HS-5 (cell line): ENCODE data around the gene CCDC142.

Experiments
- DNase-seq: peaks from one replicate; pipeline ENCODE4 v3.0.0-alpha.2; 2012; ENCODE audit warnings: low read depth

Gene CCDC142, protein sequence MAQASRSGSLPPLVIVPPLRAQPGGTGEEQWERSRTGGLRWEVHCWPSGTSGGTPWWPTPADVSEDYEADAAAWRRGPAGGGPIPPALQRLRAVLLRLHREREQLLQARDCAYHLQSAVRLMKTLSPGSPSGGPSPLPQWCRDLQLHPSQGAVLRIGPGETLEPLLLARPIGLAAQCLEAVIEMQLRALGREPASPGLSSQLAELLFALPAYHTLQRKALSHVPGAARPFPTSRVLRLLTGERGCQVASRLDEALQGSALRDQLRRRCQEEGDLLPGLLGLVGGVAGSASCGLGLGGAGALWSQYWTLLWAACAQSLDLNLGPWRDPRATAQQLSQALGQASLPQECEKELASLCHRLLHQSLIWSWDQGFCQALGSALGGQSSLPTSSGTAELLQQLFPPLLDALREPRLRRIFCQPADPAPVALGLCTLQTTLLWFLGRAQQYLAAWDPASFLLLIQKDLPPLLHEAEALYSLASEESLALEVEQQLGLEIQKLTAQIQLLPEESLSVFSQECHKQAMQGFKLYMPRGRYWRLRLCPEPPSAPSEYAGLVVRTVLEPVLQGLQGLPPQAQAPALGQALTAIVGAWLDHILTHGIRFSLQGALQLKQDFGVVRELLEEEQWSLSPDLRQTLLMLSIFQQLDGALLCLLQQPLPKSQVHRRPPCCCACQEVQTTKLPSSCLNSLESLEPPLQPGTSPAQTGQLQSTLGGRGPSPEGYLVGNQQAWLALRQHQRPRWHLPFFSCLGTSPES

DNA sequence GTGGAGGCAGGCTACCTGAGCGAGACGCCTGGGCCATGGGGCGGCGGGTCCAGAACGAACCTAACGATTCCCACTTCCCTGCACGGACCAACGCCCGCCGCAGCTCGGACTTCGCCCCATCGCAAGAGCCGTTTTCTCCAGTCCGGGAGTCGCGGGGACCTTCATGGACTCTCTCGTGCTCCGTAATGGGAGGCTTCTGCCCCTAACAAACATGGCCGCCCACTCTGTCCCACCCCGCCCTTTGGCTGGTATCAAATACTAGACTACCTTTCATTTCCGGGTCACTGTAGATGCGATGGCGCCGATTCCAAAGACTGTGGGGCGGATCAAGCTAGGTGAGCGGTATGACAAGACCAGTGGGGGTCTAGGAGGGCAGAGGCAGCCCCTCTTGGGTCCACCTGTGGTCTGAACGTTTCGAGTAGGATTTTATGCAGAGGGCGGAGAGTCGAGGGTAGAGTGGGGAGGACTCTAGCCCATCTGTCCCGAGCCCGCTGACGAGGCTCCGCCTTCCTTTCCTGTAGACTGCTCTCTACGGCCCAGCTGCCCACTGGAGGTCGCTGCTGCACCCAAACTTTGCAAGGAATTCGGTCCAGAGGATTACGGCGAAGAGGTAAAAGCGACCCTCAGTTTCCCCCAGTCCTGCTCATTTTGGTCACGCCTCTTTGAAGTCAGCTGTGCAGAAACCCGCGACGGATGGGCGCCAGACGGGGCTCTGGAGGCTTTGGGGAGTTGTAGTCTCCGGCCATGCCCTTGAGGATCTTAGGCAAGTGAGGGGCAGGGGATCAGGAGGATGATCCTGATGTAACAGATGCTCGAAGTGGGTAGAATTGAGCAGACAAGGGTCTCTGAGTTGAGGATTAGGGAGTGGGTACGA, at the start of gene CCDC142, which contains the start of gene TTC31:
CCDC142 (minus strand) TSS at position 198 of the 874 bp plus-strand sequence; CDS start at position 37, 161 bp downstream.
TTC31 (plus strand) TSS at position 281 of the 874 bp plus-strand sequence; CDS start at position 296, 15 bp downstream.
- peak; percentile 88 for DNase-seq

DNA sequence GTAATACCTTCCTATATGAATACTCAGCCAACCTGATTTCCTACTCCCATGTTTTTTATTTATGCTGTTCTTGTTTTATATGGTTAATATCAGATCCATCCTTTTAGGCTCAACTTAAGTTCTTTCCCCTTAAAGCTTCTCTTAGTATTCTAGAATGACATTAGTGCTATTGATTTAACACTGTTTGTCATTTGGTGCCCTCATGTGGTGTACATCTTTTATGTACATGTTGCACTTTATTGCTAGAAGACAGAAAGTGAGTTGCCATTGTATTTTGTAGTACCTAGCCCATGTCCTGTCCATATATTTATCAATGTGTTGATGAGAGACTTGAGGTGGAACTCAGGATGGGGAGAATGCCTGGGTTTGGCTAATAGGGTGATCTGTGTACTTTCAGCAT, 49.4 kb upstream of the CCDC142 start:
- DNase-seq = no peak

DNA sequence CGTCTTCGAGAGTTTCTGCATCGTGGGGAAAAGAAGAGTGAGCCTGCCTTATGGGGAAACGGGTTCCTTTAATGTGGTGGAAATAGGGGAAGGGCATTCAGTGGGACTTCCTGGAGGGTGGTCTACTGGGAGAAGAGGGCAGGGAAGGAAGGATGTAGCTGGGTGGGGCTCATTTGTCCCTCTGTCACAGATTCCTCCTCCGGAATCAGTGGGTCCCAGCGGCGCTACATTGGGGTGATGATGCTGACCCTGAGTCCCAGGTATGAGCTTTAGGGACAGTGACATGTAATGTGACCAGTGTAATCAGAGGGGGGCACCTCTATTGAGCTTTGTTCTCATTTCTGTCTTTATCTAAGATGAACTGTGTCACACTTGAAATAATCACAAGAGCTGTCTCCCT, 48.9 kb upstream of the CCDC142 start:
- DNase-seq = no peak

DNA sequence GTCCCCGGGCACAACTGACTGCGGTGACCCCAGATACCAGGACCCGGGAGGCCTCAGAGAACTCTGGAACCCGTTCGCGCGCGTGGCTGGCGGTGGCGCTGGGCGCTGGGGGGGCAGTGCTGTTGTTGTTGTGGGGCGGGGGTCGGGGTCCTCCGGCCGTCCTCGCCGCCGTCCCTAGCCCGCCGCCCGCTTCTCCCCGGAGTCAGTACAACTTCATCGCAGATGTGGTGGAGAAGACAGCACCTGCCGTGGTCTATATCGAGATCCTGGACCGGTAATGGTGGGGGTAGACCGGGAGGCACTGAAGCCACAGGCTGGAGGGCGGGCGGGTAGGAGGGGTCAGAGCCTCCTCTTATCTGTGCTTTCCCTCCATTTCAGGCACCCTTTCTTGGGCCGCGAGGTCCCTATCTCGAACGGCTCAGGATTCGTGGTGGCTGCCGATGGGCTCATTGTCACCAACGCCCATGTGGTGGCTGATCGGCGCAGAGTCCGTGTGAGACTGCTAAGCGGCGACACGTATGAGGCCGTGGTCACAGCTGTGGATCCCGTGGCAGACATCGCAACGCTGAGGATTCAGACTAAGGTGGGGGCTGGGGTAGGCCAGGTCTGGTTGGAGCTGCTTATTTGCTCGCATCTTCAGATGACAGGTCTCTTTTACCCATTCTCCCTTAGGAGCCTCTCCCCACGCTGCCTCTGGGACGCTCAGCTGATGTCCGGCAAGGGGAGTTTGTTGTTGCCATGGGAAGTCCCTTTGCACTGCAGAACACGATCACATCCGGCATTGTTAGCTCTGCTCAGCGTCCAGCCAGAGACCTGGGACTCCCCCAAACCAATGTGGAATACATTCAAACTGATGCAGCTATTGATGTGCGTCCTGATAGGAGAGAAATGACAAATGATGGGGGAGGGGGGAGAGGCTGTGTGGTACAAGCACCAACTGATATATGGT, 47.7 kb upstream of the CCDC142 start:
- DNase-seq = no peak

DNA sequence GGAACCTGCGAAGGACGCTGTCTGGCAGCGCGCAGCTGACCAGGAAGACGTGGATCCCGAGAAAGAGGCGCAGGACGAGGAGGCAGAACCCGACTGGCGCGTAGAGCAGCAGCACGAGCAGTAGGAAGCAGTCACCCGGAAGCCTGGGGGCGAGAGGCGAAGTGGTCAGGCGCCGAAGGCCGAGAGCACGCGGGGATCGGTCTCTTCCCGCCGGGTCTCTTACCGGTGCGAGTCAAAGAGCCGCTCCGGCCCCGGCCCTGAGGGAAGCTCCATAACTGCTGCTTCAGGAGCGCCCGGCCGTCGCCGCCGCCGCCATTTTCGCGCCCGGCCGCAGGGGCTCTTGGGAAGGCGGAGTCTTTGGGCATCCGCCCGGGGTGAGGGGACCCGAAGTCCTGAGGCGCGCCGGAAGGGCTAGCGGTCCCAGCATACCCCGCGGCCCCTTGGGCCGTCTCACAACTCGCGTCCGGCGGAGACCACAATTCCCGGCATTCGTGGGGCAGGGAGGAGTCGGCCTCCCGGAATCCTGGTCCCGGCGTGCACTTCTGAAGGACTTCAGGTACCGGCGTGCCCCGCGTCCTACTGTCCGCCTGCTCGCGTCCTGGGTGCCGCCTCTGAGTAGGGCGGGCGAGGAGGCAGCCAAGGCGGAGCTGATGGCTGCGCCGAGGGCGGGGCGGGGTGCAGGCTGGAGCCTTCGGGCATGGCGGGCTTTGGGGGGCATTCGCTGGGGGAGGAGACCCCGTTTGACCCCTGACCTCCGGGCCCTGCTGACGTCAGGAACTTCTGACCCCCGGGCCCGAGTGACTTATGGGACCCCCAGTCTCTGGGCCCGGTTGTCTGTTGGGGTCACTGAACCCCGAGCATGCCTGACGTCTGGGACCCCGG, 46.8 kb upstream of the CCDC142 start, which contains the start of the genes AUP1 and HTRA2:
AUP1 (minus strand) TSS at position 350 of the 882 bp plus-strand sequence; CDS start at position 273, 77 bp downstream.
HTRA2 (plus strand) TSS at position 577 of the 882 bp plus-strand sequence; CDS start at position 651, 74 bp downstream.
- peak; percentile 93 for DNase-seq

DNA sequence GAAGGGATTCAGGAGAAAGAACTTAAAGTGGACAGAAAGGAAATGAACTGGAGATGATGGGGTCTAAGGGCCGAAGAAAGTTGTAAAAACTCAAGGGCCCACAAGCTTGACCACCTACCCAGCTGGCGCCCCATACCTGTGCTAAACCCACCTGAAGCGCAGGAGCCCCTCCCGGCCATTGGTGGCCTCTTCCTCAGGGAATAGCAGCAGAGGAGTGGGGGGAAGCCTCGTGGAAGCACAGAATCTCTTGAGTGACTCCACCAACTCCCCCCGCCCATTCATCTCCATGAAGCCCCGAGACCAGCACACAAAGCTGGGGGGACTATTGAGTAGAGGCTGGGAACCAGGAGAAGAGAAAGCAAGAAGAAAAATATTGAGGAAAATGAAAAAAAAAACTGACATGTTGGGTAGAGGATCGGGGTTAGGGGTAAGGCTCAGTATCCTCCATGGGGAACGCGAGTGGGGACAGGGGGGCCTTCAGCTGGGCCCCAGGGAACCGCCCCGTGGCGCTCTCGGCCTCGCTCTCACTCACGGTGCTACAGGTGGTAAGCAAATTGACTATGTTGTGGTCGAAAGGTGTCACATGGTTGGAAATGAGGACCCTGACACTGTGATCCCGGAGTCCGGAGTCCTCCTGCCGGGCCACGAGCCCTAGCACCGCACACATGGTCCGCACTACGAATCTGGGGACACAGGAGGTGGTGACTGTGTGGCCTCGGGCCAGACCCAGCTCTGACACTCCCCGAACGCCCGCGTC, 46.0 kb upstream of the CCDC142 start:
- no peak for DNase-seq

DNA sequence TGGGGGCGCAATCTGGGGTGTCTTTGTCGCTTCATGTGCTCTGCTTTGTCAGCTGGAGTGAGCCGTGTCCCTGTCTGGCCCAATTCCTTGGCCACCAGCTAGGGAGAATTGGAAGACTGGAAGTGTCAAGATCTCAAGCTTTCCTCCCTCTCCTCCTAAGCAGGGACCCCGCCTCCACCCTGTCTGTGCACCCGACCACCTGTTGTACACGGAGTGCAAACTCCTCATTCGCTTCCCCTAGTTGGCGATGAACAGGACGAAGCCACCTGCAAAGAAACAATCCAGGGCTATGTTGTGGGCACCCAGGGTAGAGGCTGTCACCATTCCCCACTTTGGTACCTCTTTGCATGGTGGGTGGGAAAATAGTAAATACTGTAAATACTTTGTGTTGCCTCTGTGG, 44.9 kb upstream of the CCDC142 start:
- no peak for DNase-seq

DNA sequence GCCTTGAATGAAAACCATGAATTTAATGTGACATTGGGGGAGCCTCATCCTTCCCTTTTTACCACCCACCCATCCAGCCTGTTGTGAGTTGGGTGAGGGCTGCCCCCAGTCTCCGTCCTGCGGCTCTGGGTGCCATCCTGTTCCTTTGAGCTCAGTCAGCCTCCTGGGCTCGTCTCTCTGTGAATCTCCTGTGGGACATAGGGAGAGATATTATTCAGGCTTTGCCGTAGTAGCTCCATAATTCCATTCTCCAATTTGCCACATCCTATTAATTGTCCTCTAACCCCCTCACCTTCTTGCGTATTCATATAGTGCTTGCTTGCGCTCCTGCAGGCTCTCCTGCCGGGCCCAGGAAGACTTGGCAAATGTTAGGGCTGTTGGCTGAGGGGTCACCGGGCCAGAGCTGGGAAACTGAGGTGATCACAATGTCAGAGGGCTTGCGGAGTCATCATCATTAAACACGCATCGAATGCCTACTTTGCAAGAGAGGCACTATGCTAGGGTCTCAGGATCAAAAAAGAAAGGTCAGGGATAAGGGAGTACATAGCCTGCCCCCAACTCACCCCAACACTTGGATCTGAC, 43.9 kb upstream of the CCDC142 start:
- no peak for DNase-seq

DNA sequence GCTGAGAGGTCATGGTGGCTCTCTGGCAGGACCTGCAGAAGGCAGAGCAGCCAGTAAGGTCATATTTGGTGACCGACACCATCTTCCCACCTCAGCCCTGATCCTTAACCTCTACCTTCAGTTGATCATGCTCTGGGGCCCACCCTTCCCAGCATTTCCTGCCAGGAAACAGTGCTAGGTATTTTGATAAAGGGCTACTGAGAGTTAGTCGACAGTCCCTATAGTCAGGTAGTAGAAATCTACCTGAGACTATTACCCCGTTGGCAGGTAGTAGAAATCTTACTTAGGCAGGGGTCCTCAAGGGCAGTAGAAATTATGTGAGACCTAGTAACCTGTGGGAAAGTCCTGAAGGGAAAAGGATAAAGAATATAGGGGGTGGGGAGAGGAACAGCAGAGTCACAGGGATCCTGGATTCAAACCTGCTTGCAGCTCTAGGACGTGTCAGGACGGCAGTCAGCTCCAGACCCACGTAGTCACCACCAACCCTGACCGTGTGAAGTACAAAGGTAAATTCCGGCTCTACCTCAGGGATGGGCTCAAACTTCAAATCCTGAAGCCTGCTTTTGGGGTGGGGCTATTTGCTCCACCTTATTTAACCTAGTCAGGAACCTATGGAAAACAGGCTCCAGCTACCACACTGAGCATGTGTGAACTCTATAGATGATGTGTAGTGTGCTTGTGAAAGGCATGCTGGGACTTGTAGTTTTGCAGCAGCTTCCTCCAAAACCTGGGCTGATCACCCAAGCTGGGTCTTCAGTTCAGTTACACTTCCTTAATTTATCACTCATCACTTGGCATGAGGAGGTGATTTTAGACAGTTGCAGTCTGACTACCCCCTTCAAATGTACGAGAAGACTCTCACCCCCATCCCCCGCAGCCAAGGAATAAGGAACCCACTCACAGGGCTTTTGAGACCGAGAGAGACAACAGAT, 43.2 kb upstream of the CCDC142 start, which contains the start of gene DQX1:
DQX1 (minus strand) TSS at position 515 of the 932 bp plus-strand sequence; CDS start at position 13, 502 bp downstream.
- DNase-seq = no peak

DNA sequence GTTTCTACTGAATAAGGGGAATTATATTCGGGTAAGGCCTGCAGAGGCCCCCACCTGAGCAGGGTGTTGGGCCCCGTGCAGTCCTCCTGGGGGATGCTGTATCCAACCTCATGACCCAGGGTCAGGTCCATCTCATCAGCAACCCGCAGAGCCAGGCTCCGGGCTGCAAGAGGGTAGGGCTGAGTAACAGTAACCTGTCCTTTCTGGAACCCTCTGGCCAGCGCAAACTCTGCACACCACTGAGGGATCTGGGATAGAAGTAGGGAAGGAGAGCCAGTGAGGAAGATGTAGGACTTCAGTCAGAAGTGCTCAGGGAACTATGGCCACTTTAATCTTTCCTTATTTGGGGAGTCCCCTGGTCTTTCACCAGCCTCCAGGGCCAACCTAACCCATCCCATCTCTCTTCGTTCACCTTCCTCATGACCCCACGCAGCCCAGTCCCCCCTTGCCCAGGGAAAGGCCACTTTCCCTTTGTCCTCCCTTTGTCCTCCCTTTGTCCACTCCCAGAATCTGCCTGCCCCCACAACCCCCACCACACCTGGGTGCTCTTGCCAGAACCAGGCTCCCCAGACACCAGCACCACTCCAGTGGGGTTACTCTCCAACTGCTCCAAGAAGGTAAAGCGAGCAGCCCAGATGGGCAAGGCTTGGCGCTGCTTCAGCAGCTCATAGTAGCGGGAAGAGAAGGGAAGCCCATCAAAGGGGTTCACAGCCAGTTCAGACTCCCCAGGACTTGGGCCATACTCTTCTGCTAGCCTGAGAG, 42.3 kb upstream of the CCDC142 start:
- DNase-seq = no peak

DNA sequence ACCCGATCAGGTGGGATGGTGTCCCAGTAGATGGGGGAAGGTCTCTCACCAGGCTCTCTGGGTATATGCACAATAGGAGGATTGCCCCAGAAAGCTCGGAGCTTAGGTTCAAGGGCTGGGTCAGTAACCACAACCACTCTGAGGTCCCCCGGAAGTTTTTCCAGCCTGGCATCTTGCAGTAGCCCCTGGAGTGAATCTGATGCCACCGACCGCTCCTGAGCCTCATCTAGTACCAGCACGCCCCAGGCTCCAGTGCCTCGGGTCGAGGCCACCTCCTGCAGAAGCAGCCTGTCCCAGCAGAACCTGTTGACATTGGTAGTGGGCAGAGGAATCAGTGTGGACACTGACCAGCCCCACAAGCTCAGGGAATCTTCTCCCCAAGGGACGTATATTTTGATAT, 41.2 kb upstream of the CCDC142 start:
- DNase-seq = no peak

DNA sequence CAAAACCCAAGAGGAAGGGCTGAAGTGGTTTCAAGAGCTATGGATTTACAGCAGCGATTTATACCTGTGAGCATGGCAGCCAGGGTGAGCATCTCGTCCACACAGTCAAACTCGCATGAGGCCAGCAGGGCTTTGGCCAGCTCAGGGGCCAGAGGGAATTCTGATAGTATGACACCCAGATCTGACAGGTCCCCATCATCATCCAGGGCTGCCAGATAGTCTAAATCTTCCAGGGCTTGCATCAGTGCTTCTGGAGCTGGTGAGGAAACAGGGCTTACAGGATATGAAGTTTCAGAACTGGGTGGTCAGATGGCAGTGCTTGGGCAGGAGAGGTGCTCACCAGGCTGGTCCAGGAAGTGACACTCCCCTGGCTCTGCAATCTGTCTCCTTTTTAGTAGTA, 39.7 kb upstream of the CCDC142 start:
- no peak for DNase-seq

DNA sequence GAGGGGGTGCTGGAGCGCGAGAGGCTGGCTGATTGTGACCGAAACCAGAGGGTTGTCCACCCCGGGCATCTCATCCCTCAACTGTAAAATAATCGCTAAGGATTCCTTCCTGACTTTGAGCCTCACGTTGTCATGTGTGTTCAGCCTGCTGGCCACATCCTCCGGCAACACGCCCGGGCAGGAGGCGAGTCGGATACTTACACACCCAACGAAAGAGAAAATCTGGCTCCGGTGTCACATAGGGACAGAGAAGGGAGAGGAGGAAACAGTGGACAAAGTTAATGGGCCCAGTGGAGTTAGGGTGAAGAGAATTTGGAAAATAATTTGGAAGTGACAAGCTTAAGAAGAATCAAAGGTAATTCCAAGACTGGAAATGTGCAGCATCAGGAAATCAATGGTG, 33.9 kb upstream of the CCDC142 start:
- DNase-seq = no peak

DNA sequence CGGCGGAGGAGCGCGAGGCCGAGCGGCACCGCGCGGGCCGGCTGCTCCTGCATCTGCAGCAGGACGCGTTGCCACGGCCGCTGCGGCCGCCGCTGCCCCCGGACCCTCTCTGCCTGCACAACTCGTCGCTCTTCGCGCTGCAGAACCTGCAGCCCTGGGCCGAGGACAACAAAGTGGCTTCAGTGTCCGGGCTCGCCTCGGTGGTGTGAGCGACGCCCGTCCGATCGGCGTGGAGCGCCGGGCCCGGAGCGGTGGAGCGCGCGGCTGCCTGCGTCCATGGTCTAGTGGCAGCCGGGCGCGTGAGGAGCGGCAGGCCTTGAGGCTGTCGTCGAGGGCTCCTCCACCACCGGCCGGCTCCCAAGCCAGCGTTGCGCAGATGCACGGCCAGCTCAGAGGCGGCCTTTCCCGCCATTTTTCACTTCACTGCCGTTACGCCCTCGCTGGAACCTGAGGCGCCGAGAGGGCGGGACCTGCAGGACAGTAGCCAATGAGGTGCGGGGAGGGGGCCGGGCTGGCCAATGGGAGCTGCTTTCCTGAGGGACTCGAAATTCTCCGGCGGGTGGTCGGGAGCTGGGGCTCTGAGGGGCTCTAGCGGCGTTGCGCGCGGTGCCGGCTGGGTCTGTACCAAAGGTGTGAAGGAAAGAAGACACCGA, 33.3 kb upstream of the CCDC142 start:
- DNase-seq = no peak

DNA sequence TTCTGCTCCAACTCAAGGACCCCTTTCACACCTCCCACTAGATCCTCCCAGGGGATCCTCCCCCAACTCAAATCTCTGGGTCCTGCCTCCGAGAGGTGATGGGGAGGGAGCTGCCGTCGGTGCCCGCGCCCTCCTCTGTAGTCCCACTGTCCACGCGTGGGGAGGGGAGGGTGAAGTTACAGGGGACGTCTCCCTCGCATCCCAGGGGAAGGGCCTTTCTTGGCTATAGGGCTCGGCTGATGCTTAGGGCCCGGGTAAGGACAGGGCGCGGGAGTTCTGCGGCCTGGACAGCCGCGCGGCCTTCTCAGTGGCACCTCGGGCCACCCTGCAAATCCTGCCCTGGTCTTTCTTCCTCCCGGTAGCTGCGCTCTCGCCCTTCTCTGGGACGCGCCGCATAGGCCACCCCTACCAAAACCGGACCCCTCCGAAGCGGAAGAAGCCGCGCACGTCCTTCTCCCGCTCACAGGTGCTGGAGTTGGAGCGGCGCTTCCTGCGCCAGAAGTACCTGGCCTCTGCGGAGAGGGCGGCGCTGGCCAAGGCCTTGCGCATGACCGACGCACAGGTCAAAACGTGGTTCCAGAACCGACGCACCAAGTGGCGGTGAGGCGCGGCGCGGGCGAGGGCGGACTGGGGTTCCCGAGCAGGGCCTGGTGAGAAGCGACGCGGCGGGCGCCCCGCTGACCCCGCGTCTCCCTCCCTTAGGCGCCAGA, 32.6 kb upstream of the CCDC142 start:
- DNase-seq = no peak
